ENCODE measurements around the gene RASEF. TPM values are rescaled to one million over a fixed set of nuclear protein-coding genes. Genes with fewer than 3 reads are reported as not detected.
"Not testable (repeated sequence)": the region's sequence is repeated elsewhere in the genome, so short reads cannot be mapped to it uniquely, and the experiment has no call there.

Gene RASEF
- 0.36 TPM for polyA plus RNA-seq (ENCODE audit: insufficient read length)

DNA sequence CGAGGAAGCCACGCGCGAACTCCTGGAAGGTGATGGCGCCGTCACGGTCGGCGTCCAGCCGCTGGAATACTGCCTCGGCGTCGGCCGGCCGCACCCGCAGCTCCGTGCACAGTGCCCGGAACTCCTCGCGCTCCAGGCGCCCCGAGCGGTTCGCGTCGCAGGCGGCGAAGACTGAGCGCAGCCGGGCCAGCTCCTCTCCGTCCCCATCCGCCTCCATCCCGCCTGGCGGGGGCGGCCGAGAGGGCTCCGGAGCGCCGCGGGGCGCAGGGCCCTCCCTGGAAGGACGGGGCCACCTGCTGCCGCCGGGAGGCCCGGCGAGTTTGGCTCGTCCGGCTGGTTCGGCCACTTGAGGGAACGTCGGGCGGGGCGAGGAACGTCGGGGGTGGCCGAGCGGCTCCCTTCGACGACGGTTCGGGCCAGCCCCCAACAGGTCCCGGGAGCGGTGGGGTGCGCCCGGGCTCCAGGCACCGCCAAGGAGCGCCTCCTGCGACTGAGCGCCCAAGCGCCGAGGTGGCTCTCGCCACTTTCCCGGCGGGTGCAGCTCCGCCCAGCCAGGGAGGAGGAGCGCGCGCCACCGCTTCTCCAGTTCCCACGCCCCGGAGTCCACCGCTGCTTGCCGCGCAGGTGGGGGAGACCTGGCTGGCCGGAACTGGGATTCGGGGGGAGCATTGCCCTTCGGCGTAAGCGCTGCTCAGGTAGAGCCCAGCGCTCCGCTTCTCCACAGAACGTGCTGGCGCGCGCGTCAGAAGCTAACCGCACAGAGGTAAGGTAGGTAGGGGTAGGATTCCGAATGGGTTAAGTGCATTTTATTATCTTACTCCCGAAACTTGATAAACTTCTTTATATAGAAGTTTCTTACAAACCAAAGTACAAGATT, at the start of gene RASEF:
Gene RASEF (minus strand): TSS at position 492 of the 877 bp plus-strand sequence. CDS start 275 bp downstream, at position 217.
- peak; percentile 34 for DNase-seq

DNA sequence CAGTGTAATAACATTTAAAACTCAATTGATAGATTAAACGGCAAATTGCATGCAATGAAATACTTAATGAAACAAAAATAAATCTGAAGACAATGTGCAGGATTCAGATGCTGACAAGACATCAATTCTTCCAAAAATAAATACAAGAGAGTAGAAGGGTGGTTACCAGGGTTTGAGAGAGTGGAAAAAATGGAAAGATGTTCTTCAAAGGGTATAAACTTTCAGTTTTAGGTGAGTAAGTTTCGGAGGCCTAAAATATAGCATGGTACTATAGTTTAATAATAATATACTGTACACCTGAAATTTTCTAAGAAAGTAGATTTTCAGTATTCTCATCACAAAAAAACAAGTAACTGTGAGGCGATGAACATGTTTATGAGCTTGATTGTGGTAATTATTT, 48.2 kb upstream of the RASEF start:
- no peak for DNase-seq

DNA sequence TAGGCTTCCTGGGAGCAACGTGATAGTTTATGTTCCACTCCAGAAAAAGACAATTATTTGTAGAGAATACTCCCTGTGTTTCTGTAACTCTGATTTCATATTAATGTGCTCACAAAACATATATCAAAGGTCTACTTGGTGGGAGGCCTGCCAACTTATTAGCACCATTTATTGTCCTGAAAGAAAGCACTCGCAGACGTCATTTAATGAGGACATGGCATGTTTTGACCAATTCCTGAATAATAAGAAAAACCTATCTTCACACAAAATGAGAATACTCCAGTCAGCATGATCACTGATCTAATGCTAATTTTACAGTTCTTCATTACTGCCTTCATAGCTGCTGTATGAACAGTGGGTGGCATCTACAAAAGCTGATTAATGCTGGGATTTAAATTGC, 46.4 kb upstream of the RASEF start:
- no peak for DNase-seq

DNA sequence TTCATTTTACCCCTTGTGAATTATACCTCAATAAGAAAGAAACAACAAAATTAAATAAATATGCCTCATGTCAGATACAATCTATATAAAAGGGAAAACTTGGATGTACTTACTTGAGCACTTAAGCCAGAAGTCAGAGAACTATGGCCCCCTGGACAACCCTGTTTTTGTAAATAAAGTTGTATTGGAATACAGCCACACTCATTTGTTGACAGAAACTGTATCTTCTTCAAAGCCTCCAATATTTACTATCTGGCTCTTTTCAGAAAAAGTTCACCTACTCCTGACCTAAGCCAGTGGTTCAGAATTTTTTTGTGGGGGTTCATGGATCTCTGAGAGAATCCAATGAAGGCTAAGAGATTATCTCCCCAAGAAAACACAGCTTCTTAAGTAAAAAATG, 45.3 kb upstream of the RASEF start:
- DNase-seq, result no peak

DNA sequence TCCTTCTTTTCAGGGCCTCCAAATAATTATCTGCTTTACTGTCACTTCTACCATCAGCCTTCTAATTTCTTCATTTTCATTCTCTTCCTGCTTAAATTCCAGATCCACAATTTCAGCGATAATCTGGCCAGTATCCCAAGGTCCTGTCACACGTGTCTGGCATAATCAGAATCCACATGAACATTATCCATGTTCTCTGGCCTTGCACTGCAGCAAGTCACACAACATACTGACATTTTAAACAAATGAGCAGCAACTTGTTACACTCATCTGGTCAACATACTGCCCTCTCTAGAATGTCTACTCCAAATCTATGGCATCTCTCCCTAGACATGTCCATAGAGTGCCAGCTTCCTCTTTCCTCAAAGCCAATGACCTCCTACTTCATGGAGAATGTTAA, 43.8 kb upstream of the RASEF start:
- no peak for DNase-seq

DNA sequence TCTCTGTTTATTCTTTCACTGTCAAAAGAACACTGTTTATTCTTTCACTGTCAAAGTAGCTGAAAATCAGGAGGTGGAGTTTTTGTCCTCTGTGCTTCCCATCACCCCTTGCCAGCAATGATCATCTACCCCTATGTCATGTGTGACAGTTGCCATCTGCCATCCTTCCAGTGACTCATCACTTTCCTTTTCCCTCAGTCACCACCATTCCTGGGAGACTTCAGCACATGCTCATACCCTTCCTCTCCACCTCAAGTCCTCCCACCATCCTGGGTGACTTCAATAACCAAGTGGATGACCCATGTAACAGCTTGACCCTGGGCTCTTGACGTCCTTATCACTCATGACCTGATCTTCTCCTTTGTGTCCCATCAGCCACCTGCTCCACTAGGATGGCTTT, 43.3 kb upstream of the RASEF start:
- no peak for DNase-seq

DNA sequence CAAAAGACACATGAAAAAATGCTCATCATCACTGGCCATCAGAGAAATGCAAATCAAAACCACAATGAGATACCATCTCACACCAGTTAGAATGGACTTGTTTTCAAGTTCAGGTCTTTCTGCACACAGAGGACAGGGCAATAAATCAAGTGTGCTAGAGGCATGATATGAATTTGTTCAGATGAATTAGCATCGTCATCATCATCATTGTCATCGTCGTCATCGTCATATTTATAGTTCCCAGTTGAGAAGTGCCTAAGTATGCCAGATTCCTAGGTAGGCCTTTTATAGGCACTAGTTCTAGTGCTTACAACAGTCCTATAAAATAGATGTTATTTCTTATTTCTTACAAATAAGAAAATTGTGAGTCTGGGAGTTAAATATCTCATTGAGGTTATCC, 34.7 kb upstream of the RASEF start:
- DNase-seq, result no peak

DNA sequence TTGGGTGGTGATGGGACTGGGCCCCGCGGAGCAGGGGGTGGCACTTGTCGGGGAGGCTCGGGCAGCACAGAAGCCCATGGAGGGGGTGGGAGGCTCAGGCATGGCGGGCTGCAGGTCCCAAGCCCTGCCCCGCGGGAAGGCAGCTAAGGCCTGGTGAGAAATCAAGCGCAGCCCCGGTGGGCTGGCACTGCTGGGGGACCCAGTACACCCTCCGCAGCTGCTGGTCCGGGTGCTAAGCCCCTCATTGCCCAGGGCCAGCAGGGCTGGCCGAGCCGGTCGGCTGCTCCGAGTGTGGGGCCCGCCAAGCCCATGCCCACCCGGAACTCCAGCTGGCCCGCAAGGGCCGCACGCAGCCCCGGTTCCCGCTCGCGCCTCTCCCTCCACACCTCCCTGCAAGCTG, 30.4 kb upstream of the RASEF start:
- not testable (repeated sequence) for DNase-seq

DNA sequence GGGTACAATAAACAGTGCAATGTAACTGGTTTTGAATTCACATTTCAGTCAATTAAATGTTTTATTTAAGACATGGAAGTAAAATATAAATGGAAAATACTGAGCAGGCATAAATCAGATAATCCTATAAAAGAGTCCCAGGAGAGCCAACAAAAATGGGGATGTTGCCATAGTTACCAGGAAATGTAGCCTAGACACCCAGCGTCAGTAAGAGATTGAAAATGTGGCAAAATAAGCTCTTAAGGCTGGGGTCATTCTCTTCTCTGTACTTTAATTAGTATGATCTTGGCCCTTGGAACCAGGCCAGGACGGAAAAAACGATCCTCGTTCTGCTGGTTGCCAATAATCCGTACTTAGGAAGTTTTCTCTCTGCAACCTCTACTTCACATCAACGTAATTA, 18.9 kb upstream of the RASEF start:
- no peak for DNase-seq

DNA sequence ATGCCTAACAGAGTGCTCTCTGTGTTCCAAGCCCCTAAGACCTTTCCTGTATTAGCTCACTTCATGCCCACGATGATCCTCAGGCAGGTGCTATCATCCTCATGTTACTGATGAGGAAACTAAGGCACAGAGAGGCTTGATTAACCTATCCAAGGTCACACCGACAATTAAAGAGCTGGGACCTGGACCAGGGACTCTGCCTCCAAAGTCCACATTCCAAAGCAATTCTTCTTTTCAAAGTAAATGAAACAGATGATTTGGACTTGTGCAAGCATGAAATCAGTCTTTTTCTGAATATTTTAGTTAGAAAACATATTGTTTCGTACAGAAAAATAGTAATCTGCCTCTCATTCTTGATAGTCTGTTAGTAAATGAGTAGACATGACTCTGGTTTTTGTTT, 18.1 kb upstream of the RASEF start:
- DNase-seq, result no peak

DNA sequence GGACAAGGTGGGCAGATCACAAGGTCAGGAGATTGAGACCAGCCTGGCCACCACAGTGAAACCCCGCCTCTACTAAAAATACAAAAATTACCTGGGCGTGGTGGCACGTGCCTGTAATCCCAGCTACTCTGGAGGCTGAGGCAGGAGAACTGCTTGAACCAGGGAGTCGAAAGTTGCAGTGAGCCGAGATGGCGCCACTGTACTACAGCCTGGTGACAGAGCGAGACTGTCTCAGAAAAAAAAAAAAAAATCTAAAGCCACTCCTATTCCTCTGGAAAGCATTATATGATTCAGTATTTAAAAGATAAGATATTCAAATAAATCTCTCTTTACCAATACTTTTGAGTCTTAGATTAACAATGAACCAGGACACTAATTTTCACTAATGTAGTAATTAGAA, 13.0 kb upstream of the RASEF start:
- not testable (repeated sequence) for DNase-seq

DNA sequence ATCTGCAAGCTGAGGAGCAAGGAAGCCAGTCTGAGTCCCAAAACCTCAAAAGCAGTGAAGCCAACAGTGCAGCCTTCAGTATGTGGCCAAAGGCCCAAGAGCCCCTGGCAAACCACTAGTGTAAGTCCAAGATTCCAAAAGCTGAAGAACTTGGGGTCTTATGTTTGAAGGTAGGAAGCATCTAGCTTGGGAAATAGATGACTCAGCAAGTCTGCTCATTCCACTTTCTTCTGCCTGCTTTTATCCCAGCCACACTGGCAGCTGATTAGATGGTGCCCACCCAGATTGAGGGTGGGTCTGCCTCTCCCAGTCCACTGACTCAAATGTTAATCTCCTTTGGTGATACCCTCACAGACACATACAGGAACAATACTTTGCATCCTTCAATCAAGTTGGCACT, 9.6 kb upstream of the RASEF start:
- not testable (repeated sequence) for DNase-seq

DNA sequence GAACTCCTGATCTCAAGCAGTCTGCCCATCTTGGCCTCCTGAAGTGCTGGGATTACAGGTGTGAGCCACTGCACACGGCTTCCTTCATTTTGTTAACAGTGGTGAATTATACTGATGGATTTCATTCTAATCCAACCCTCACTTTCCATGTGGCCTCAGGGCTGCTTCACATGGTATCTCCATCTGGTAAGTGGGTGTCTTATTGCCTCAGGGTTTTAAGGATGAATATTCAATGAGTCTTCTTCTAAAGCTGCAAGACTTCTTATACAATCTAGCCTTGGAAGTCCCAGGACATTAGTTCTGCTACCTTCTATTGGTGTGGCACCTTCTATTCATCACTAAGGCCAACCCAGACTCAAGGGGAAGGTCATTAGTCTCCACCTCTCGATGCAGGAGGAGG, 8.7 kb upstream of the RASEF start:
- no peak for DNase-seq

DNA sequence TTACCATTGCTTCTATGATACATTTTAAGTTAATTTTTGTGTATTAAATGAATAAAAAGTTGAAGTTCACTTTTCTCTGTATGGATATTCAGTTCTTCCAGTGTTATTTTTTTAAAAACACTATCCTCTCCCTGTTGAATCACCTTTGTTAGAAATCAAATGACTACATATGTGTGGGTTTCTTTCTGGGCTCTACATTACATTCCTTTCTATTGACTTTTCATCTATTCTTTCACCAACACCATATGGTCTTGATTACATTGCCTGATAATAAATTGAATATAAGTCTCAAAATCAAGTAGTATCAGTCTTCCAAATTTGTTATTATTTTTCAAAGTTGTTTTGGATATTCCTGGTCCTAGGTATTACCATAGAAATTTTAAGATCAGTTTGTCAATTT, 7.3 kb upstream of the RASEF start:
- DNase-seq, result no peak

DNA sequence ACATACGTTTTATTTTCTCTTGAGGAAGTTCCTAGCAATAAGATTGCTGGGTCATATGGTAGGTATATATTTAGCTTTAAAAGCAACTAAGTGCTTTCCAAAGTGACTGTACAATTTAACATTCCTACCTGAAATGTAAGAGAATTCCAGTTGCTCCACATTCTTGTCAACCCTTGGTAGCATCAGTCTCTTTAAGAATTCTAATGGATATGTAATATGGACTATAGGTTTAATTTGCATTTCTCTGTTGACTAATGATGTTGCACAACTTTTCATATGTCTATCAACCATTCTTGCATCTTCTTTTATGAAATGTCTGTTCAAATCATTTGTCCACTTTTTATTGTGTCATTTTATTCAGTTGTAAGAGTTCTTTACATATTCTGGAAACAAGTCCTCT, 6.7 kb upstream of the RASEF start:
- DNase-seq, result no peak

DNA sequence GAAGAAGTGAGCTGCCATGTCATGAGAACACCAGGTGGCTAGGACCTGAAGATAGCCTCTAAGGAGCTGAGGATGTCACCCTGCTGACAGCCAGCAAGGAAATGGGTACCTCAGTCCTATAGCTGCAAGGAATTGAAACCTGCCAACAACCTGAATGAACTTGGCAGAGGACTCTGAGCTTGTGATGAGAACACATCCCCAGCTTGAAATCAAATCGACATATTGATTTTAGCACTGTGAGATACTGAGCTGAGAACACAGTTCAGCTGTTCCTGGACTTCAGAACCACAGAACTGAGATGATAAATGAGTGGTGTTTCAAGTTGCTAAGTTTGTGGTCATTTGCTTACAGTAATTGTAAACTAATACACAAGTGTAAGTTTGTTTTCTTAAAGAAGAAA, 5.5 kb upstream of the RASEF start:
- no peak for DNase-seq

DNA sequence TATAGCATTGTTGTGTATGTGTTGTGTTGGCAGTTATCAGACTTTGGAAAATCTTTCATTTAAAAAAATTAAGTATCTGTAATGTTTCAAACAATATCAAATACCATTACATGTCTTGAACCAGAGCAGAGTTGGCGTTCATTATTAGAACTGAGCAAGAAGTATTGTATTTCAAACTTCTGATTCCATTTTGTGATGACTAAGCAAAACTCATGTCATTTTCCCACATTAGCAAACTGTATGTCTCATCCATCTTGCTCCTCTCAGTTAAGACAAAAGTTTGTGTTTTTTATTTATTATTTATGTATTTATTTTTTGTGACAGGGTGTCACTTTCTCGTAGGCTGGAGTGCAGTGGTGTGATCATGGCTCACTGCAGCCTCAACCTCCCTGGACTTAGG, 4.6 kb upstream of the RASEF start:
- DNase-seq, result no peak

DNA sequence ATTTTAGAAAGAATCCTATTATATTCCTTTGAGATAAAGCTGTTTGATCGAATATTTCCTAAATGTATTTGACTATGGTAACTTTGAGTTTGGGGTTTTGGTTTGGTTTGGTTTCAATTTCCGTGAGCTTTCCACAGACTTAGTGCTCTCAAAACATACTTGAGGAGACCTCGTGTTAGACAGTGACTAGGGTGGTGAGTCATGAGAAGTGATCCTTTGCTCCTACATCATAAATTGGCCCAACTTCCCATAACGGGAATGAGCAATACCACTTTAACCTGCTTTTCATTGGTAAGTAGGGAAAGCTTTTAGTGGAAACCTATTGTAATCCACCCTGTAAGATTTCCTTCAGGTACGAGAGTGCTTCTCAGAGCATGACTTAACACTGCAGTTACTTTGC, 3.8 kb upstream of the RASEF start:
- no peak for DNase-seq

DNA sequence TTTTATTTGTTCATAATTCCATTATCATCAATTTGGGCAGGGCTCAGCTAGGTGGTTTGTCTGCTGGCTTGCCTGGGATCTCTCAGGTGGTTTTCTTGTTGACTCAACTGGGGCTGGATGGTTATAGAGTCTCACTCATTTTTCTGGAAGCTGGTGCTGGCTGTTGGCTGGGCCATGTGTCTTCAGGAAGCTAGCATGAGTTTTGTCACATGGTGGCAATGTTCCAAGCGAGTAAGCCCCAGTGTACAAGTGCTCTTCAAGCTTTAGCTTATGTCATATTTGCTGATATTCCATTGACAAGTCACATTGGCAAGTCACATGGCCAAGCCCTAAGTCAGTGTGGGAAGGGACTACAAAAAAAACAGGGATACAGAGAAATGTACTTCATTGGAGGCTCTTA, 2.3 kb upstream of the RASEF start:
- DNase-seq, result no peak

DNA sequence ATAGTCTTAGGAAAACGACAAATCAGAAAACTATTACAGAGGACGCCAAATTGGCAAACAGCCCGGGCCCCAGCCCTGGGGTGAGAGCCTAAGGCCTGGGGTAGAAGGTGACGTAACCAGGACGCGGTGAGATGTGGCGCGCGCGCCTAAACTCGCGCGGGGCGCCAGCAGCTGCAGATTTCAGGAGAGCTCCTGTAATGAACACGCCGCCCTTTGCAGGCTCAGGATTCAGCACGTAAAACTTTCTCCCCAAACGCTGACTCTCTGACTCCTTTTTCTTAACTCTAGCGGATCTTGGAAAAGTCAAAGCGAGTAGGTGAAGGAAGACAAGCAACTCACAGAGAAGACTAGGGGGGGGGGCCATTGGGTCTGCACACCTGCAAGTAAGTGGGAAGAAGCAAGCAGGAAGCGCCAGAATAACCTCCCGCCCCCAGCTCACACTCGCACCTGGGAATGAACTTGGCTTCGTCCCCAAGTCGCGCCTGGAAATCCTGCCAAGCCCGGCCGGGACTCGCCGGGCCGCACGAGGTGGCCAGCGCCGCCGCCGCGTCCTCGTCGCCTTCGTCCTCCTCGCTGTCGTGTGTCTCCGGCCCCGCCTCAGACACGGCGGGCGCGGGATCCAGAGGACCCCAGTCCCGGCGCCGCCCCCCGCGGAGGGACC, 822 bp downstream of the RASEF start:
- peak; percentile 22 for DNase-seq

DNA sequence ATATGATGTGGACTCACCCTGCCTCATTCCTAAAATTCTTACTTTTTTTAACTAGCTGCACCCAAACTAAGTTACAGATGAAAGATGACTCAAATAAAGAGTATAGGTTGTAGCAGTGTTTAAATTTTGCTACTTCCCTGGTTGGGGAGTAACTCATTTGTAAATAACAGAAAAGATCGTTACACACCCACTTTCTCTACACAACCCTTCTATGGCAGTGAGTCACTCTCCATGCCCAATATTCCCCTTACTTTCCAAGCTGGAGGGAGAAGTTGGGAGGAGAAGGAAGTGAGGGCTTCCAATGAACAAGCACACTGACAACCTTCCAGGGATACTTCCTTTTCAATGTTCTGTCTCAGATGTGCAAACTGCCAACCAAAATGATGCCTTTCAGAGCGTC, 1.9 kb downstream of the RASEF start:
- no peak for DNase-seq

DNA sequence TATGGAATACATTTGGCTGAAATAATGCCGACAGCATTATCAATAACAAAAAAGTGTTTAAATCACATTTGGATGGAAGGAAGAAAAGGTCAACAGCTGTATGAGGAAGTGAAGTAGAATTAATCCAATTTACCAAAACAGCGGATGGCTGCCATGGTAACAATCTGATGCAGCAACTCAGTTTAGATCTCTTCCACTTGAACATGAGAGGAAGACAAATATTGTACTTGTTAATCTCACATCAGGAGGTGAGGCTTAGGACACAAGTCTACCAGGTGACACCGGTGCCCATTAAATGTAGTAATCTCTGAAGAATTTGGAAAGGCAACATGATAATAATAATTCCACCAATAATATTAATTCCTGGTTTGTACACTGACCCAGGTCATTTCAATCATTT, 2.4 kb downstream of the RASEF start:
- DNase-seq, result no peak

DNA sequence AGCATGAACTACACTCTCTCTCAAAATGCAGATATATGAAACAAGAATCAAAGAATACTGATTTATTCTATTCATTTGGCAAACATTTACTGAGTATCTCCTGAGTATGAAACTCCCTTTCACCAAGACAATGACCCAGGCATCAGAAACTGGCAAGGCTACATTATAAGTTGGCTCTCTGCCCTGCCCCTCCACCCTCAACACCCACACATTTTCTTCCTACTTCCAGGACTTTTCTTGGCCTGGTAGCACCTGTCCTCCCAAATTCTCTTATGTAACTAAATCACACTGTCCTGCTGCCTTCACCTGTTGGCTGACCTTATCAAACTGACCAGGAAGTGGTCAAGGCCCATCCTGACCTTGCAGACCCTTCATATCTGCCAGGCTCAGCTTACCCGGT, 3.5 kb downstream of the RASEF start:
- no peak for DNase-seq

DNA sequence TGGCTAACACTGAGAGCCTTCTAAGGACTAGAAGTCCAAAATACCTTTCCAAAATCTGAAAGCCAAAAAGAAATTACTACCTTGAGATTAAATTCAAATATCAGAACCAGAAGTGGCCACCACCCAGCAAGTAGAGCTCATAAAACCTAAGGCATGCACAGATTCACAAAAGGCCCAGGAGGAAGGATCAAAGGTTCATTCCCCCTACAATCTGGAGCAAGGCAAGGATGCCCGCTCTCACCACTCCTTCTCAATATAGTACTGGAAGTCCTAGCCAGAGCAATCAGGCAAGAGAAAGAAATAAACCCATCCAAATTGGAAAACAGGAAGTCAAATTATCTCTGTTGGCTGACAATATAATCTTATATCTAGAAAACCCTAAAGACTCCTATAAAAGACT, 6.0 kb downstream of the RASEF start:
- DNase-seq, result no peak

All from hindlimb muscle (tissue), 1 donor.